HG02884 (cell line): ENCODE results near the gene CCL7.
"Not testable (repeated sequence)": the region's sequence is repeated elsewhere in the genome, so short reads cannot be mapped to it uniquely, and the experiment has no call there.

Experiments
- ATAC-seq: cut with Tn5 transposase; IDR thresholded peaks from one replicate; pipeline ENCODE4 v1.9.1; 2021; ENCODE audit warnings: mild to moderate bottlenecking, moderate library complexity; ENCODE audit not compliant: unreplicated experiment

The CCL7 gene

DNA sequence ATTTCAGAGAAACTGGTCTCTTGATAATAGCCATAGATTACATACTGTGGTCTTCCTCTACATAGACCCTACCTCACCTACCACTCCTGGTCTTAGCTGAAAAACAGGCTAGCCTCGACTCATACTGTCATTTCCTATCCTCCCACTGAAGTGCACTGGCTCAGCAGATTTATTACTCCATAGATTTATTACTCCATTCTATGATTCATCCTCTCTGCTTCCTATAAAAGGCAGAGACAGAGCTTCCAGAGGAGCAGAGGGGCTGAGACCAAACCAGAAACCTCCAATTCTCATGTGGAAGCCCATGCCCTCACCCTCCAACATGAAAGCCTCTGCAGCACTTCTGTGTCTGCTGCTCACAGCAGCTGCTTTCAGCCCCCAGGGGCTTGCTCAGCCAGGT is at the start of gene CCL7:
Gene CCL7, plus strand, starts transcription at position 253 of the 400 bp plus-strand sequence. Its CDS starts 70 bp downstream, at position 323.
- ATAC-seq, result no peak

DNA sequence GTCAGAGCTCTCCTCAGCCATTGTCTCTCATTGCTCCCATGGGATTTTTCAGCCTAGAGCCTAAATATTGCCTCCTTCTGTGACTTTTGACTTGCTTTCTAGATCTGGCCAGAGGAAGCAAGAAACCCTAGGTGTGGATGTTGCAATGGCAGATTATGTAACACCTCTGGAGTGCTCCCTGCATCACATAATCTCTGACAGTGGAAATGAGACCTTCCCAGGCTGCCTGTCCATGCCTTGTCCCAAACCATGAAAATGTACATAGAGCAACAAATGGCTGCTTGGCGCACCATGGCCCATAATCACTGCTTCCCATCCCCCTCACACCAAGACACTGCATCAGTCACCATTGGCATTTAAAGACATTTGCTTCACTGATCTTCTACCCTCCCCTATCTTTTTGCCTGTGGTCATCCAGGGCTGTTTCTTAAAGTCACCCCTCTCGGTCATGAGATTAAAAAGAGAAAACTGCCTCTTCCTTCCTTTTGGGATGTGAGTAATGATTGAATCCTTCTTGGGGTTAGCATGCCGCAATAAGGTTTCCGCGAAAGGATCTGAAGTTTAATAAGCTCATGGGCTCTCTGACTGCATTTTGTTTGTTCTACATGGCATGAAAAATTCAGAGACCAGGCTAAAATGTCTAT is 49.1 kb upstream of the CCL7 start:
- ATAC-seq, result no peak

DNA sequence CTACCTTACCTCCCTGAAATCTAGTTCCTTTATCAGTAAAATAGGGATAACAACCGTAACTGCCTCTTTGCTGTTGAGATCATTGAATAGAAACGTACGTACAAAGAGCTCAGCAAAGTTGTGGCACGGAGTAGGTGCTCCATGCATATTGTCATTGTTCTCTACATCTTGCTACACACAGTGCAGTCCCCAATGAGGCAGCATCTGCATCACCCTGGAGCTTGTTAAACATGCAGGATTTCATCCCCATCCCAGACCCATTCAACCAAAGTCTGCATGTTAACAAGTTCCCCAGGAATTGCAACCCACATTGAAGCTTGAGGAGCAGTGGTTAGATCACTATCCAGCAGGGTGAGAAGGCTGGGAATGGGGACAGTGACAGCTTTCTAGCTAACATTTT is 48.6 kb upstream of the CCL7 start:
- no peak for ATAC-seq

DNA sequence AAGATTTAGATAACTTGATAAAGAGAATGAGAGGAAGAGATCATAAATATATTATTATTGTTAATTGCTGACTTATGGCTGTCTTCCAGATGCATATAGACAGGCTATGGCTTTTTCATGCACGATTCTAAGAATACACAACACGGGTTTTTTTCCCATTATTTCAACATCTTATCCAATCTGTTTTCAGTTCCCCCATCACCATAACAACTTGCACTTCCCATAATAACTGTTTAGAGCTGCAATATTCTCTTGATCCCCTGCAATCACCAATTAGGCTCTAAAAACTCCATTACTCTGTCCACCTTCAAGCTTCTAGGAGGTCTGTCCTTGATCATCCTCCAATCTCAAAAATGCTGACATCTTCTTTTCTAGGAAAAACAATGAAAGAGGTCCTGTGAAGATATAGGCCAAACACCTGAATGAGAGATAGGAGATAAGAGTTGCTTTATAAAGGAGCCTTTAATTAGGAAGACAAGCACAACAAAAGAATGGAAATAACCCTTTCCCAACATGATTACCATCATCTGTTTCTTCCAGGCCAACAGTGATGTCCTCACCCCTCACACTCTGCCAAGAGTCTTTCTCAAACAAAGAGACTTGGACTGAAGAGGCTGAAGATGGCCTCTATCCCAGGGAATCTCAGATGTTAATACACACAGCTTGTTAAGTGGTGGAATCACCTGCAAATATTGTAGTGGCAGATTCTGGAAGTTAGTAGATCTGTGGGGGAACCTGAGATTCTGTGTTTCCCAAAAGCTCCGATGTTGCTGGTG is 47.1 kb upstream of the CCL7 start:
- ATAC-seq, result no peak

DNA sequence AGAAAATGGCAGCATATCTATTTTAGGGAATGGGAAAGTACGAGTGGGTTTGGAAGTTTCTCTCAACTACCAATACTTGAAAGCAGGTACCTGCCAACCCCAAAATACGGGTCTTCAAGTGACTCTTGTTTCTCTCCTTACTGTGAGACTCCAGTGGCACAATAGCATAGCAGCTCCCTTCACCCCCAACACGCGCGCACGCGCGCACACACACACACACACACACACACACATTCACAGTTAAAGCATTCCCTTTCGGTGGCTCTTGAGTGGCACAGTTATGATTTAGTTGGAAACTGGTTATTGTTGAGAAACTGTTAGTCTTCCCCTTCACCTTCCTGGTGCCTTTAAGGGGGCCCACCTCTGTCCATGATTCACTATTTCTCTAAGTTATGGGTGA is 45.0 kb upstream of the CCL7 start:
- ATAC-seq, result no peak

DNA sequence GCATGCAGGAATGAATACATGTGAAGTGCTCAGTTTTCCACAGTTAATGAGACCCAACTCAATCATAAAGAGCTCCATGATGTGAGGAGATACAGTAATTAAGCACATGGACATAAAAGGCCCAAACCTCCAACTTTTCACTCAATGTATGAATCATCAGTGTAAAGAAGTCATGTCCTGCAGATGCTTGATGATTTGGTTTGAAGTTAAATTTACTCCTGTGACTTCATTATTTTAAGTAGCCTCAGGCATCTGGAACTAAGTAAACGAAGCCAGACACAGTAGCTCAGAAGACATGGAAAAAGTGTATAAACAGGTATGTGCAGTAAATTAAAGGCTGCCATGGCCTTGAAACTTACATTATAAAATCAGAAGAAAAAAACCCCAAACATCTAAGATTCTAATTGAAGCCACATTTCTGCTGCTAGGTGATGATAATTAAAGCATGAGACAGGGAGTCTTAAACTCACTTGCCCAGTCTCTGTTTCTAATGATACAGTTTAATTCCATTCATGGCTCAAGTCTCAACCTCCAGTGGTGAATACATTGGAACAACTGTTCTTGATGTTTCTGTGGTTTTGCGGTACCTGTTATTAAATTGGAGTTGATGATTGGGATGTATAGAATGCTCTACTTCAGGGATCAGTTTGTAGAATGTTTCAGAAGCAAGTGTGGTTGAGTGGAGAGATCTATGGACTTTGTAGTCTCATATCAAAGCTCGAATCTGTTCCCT is 43.8 kb upstream of the CCL7 start:
- ATAC-seq, result no peak

DNA sequence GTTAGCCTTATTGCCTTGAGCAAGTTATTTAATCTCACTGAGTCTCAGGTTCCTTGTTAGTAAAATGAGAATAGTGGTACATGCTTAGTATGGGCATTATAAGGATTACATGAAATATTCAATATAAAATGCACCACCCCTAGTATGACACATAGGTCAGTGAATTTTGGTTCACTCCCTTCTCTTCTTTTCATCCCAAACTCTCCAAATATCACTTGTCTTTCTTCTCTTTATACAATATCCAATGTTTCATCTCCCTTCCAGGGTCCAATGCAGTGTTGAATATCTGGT is 43.3 kb upstream of the CCL7 start:
- no peak for ATAC-seq

DNA sequence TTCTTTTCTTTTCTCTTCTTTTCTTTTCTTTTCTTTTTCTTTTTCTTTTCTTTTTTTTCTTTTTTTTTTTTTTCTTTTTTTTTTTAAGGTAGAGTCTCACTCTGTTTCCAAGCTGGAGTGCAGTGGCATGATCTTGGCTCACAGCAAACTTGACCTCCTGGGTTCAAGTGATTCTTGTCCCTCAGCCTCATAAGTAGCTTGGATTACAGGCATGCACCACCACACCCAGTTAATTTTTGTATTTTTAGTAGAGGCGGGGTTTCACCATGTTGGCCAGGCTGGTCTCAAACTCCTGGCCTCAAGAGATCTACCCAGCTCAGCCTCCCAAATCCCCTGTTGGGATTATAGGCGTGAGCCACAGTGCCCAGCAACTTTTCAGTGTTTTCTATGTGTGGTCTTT is 42.7 kb upstream of the CCL7 start:
- ATAC-seq, result not testable (repeated sequence)

DNA sequence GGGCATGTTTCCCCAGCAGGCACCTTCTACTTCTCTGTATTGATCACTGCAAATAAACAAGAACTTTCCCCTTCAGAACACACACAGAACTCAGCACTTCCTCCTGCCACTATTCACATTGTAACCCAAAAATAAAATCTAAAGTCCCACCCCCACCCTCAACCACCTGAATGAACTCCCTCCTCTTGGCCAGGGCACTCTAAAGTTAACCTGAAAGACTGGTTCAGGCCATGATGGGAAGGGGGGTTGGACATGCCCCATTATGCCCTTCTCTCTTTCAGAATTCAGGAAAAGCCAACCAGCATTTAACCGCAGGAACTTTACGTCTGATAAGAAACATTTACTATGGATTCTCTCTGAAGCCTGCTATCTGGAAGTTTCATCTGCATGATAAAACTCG is 42.3 kb upstream of the CCL7 start:
- no peak for ATAC-seq

DNA sequence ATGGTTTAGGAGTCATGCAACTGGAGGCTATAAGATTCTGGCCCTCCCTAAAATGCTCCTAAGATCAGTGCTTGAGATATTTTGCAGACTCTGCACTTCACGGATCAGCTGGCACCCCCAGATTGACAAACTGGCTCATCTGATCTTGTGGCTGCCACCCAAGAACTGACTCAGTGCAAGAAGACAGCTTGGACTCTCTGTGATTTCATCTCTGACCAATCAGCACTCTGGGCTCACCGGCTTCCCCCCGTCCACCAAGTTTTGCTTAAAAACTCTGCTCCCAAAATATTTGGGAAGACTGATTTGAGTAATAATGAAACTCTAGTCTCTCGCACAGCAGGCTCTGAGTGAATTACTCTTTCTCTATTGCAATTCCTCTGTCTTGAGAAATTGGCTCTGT is 41.2 kb upstream of the CCL7 start:
- no peak for ATAC-seq

DNA sequence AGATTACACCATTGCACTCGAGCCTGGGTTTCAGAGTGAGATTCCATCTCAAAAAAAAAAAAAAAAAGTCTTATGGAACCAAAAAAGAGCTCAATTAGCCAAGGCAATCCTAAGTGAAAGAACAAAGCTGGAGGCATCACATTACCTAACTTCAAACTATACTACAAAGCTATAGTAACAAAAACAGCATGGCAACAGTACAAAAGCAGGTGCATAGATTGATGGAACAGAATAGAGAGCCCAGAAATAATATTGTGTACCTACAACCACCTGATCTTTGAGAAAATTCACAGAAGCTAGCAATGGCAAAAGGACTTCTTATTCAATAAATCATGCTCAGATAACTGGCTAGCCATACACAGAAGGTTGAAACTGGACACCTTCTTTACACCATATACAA is 39.7 kb upstream of the CCL7 start:
- ATAC-seq, result no peak

DNA sequence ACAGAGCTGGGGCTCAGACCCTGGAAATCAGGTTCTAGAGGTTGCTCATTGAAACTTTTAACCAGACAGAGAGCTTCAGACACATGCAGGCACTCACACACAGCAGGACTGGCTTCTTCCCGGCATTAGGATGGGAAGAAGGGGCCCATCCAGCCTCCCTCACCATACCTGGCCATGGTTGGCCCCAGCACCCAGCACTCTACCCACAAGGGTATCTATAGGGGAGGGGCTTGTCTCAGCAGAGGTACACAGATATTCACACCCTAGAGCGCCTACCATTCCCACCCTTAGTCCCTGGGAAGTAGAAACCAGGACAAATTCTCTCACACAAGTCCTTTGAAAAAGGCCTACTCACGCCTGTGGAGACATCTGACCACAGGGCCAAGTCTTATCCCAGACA is 35.4 kb upstream of the CCL7 start:
- ATAC-seq, result no peak

DNA sequence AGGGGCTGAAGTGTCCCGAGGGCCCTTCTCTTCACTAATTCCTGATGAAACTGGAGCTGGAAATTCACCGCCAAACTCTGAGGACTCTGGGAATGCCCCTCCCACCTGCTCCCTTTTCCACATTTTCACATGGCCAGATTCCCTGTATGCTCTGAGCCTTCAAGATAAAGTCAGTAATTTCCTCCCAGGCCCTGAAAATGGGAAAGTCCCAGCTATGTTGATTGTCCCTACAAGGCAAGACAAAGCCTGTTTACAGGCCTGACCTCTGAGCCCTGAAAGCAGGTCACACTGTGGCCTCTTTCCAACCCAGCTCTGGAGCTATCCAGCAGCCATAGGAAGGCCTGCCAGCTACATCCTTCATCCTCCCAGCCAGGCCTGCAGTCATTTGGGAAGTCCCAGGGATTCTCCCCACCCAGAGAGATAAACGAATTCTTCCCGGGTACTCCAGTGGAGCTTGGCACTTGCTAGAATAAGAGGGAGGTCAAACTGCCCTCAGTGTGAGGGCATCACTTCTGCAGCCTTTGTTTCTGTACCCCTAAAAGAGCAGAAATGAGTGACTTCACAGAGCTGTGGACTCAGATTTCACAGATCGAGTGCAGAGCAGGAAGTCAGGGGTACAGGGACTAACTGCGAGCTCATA is 34.5 kb upstream of the CCL7 start:
- ATAC-seq, result no peak

DNA sequence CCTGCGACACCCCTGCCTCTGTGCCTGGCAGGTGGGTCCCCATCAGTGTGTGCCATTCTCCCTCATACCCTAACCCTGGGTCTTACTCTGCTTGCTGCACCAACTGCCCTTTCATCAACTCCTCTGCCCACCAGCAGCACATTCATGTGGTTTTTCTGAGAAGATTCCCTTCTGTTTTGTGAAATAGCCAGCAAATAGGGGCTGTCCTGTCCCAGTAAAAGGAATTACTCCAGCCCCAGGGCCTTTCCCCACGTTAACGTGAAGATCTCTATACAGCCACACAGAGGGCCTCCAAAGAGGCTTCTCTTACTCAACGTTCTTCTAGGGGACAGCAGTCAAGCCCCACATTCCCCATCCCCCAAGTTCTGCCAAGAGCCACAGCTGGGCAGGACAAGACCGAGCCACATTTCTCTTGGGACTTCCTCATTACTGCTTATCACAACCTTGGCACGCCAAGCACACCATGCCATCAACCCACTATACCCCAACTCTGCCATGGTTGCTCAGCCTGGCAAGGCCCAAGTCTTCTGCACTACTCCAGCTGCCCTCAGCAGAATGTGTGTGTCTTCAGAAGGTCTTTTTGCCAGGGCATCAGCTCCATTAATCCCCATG is 33.6 kb upstream of the CCL7 start:
- no peak for ATAC-seq

DNA sequence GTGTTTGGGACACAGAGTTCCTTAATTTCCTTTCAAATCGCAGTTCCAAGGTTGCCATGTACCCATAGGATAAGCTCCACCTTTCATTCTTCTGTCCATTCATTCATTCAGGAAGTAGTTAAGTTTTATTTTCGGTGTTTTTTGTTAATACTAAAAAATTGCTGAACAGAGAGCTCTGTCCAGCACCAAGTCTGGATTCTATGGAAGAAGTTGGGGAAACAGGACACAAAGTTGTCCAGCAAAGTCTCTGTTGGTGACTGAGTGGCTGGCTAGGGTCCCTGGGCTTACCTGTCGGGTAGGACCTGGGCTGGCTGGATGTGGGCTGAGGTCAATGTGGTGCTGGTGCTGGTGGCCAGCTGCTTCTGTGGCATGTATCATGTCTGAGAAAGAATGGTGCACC is 32.6 kb upstream of the CCL7 start:
- no peak for ATAC-seq

DNA sequence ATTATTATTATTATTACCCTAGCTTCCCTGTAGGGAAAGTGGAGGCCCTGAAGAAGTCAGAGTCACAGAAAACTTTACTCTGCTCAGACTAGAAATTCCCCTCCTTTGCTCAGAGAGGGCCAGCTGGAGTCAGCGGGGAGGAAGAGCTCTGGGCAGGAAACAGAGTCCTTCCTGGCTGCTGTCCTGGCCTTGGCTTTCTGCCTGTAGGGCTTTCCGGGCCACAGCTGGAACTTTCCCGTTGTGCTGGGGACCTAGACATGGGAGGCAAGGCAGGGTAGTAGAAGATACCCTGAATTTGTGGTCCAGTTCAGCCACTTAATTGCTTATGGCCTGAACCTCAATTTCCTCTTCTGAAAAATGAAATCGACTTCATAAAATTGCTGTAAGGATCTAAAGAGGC is 29.0 kb upstream of the CCL7 start:
- no peak for ATAC-seq

DNA sequence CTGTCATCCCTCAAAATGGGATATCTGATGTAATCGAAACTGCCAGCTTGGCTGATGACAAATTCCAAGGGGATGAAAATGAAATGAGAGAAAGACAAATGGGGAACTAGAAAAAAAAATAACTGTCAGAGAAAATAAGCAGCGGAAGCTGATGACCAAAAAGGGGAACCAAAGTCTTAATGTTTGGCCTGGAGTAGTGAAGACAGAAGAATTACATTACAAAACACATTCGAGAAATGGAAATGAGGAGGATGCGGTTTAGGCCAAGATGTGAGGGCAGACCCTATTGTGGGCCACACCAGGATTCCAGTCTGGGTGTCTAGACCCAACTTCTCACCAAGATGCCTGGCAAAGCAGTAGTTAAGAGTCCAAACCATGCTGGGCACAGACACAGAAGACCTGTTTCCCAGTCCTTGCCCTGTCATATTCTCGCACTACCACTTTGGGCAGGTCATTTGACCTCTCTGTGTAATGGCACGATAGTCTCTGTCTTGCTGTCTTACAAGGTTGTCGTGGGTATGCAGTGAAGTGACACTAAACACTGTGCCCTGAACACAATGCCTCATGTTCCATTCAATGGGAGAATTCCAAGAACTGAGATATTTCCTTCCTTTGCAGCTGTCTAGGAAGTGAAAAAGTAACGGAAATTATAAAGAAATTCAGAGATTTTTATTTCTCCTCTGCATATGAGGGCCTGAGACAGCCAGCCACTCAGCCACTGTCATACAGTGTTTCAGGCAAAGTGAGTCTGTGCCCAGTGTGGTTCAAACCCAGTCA is 27.2 kb upstream of the CCL7 start:
- no peak for ATAC-seq

DNA sequence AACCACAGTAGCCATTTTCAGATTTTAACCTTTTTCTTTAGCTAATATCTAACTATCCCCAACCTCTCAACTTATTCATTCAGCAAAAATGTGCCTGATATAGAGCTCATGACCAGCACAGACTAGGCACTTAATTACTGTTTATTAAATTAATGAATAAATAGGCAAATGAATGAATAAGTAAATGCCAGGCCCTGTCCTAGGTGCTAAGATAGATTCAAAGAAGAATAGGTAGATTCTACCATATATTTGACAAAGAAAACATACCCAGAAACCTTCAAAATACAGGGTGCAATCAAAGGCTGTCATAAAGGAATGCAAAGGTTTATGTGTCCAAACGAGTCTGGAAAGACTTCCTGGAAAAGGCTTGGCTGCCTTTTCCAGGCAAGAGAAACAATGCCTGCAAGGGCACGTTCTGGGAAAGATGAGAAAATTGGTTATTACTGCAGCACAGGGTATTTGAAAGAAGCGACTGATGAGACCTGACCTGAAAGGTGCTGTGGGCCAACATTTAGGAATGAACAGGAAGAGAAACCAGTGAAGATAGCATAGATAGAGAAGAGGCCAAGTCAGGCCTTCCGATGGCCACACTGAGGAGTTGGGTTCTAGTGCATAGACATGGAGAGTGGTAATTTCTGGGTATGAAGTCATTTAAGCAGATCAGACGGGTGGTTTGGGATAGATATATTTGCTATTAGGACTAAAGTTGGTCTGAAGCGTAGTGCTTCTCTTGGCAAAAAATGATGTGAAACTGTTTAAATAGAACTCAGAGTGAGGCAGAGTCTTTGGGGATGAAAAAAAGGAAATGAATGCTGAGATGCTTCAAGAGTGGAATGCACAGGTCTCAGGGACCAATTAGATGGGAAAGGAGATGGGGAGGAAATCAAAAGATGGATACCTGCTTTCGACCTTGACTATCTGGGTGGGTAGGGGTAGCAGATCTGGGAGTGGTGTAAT is 26.4 kb upstream of the CCL7 start:
- ATAC-seq, result no peak

DNA sequence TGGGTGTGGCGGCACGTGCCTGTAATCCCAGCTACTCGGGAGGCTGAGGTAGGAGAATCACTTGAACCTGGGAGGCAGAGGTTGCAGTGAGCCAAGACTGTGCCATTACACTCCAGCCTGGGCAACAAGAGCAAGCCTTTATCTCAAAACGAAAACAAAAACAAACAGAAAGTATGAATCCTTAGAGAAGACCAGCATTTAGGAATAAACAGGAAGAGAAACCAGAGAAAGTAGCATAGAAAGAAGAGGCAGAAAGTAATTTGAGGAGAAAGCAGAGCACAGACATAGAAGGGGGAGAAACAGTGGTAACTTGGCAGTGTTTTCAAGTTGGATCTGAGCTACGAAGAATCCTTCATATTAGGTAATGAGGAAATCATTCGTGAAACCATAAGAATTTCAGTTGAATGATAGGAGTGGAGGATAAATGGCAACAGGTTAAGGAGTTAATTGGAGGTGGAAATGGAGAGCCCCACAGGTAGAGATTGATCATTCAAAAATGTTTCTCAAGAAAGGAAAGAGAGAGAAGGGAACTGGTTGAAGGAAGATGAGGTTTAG is 24.6 kb upstream of the CCL7 start:
- ATAC-seq, result no peak
